CD4-positive, alpha-beta T cell (primary cell): ENCODE results near the gene CD300LG. TPM values are rescaled to one million over a fixed set of nuclear protein-coding genes. Genes with fewer than 3 reads are reported as not detected.

Experiments
- ATAC-seq: fragments of 200-7000 bp; cut with Tn5 transposase; one replicate; pipeline ENCODE4 v1.10.0; 2022; ENCODE audit warnings: mild to moderate bottlenecking; ENCODE audit not compliant: poor library complexity
- CTCF ChIA-PET: fragments of 350-600 bp; sonication (Branson Sonifier 250); formaldehyde crosslinking; loops from one replicate; lab custom pipeline; 2021; ENCODE audit warnings: antibody characterized with exemption, inconsistent platforms; lab: Charles Lee
- POLR2A ChIA-PET: fragments of 350-600 bp; sonication (Branson Sonifier 250); formaldehyde crosslinking; loops from one replicate; lab custom pipeline; 2021; ENCODE audit warnings: antibody characterized with exemption, inconsistent platforms; lab: Charles Lee
- DNase-seq, 14 experiments: peaks; one replicate each; pipeline ENCODE4 v3.0.0-alpha.2; 2013 to 2020; ENCODE audit warnings: mixed read lengths in 2 of 14
- H3K27ac ChIP-seq, 2 donors: one replicate each; pipeline versions ENCODE4 v1.5.1 to v1.7.0; 2013; ENCODE audit warnings: low read length in 2 of 2, low read depth in 1 of 2, mild to moderate bottlenecking in 1 of 2
- H3K27me3 ChIP-seq, 2 experiments: 1 replicate in 1 of 2; 2 replicates in 1 of 2; pipeline versions ENCODE4 v1.6.1 to v1.7.0; 2013; ENCODE audit warnings: low read length in 2 of 2, control low read depth in 1 of 2, mild to moderate bottlenecking in 1 of 2, moderate library complexity in 1 of 2; ENCODE audit not compliant: insufficient read depth in 2 of 2, control insufficient read depth in 1 of 2
- H3K36me3 ChIP-seq: one replicate; pipeline ENCODE4 v1.6.1; 2013; ENCODE audit warnings: low read length, control low read depth; ENCODE audit not compliant: insufficient read depth
- H3K4me1 ChIP-seq: one replicate; pipeline ENCODE4 v1.6.1; 2013; ENCODE audit warnings: low read length, control low read depth; ENCODE audit not compliant: insufficient read depth
- H3K4me3 ChIP-seq: one replicate; pipeline ENCODE4 v1.5.1; 2013; ENCODE audit warnings: mild to moderate bottlenecking, low read length, moderate library complexity
- H3K9me3 ChIP-seq, 2 experiments: 1 replicate in 1 of 2; 2 replicates in 1 of 2; pipeline versions ENCODE4 v1.6.1 to v1.7.0; 2013; ENCODE audit warnings: low read length in 2 of 2, mild to moderate bottlenecking in 2 of 2, control low read depth in 1 of 2, moderate library complexity in 1 of 2; ENCODE audit not compliant: control insufficient read depth in 1 of 2, insufficient read depth in 1 of 2
- H3K27ac Mint-ChIP-seq: one replicate; pipeline ENCODE4 v1.8.0; 2020; ENCODE audit warnings: mixed read lengths
- H3K27me3 Mint-ChIP-seq: one replicate; pipeline ENCODE4 v1.8.0; 2021; ENCODE audit warnings: mixed read lengths
- H3K36me3 Mint-ChIP-seq: one replicate; pipeline ENCODE4 v1.8.0; 2021; ENCODE audit warnings: low read depth, mixed read lengths
- H3K4me1 Mint-ChIP-seq: one replicate; pipeline ENCODE4 v1.8.0; 2021; ENCODE audit warnings: low read depth, mixed read lengths
- H3K4me3 Mint-ChIP-seq: one replicate; pipeline ENCODE4 v1.8.0; 2020; ENCODE audit warnings: mild to moderate bottlenecking, mixed read lengths
- H3K9me3 Mint-ChIP-seq: one replicate; pipeline ENCODE4 v1.8.0; 2020; ENCODE audit warnings: mixed read lengths
- intact Hi-C, 2 experiments: fragments of 100-400 bp; cut with DNase I in 1 of 2; cut with micrococcal nuclease in 1 of 2; formaldehyde crosslinking; loops; one replicate each; pipeline versions ENCODE4 v1.15.1 to v1.9.0; 2023 to 2025; cut with DNase I, micrococcal nuclease
- total RNA-seq, 174 experiments: library from RNA in 2 of 174; stranded (reverse) in 2 of 174; gene quantifications; one replicate each; pipeline ENCODE4 v1.2.3 and lab custom pipeline; 2021 to 2026
- TF ChIP-seq, protein P1 (sequence below): fragments of 200-600 bp; IDR thresholded peaks from one replicate; pipeline ENCODE4 v1.8.0; 2022; ENCODE audit warnings: antibody characterized with exemption, mild to moderate bottlenecking

CD300LG gene
- total RNA-seq, 2 experiments from 2014 or later: not detected

- Mint-ChIP-seq H3K27ac (no peak overlapping the region), H3K4me3 (no peak overlapping the region), H3K36me3 (no peaks in the 10 kb centered on the region), H3K9me3 (no peaks in the 10 kb centered on the region), H3K27me3 (peaks cover 40% of the 10 kb centered on the region), H3K4me1 (no peaks in the 10 kb centered on the region)
- ChIA-PET CTCF (interaction anchor here (0.6 to 1.5 kb wide), 19 partner anchors 9 to 929 kb away, joined by 3 to 6 read pairs (median 4); partner anchors contain the start of gene DUSP3), POLR2A (interaction anchor here (1.4 kb wide), 1 partner anchor 68 kb away, joined by 3 read pairs; the partner anchor contains the start of gene DUSP3)
- H3K4me1 ChIP-seq: no peaks in the 10 kb centered on the region
- DNase-seq (peak; percentile 59 to 83 (median 72)), ATAC-seq (peak; percentile 100)
- H3K4me3 ChIP-seq: no peak overlapping the region
- no peaks in the 10 kb centered on the region for H3K36me3 ChIP-seq
- intact Hi-C loops: loop anchor here (5.0 kb wide), 2 partner anchors 149 to 154 kb away; no protein-coding TSS in a partner anchor
- no peak overlapping the region for H3K27ac ChIP-seq
- TF ChIP-seq, protein P1, sequence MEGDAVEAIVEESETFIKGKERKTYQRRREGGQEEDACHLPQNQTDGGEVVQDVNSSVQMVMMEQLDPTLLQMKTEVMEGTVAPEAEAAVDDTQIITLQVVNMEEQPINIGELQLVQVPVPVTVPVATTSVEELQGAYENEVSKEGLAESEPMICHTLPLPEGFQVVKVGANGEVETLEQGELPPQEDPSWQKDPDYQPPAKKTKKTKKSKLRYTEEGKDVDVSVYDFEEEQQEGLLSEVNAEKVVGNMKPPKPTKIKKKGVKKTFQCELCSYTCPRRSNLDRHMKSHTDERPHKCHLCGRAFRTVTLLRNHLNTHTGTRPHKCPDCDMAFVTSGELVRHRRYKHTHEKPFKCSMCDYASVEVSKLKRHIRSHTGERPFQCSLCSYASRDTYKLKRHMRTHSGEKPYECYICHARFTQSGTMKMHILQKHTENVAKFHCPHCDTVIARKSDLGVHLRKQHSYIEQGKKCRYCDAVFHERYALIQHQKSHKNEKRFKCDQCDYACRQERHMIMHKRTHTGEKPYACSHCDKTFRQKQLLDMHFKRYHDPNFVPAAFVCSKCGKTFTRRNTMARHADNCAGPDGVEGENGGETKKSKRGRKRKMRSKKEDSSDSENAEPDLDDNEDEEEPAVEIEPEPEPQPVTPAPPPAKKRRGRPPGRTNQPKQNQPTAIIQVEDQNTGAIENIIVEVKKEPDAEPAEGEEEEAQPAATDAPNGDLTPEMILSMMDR: peak; percentile 92
- no peaks in the 10 kb centered on the region for H3K9me3 ChIP-seq
- H3K27me3 ChIP-seq: peaks cover 3 to 7% of the 10 kb centered on the region in 2 experiments
Measured at GRCh38 chr17:43846221-43846712, 709 bp upstream of the CD300LG start.

GRCh38 chr17:43848601-43849000 is 1.6 kb downstream of the CD300LG start:
- Histone ChIP-seq H3K4me1 (no peaks in the 10 kb centered on the region), H3K27ac (no peak overlapping the region), H3K27me3 (peaks cover 0 to 8% of the 10 kb centered on the region in 2 experiments), H3K9me3 (no peaks in the 10 kb centered on the region), H3K4me3 (no peak overlapping the region), H3K36me3 (no peaks in the 10 kb centered on the region)
- ATAC-seq: no peak
- ChIA-PET POLR2A (no interaction called here), CTCF (no interaction called here)
- H3K4me3 Mint-ChIP-seq: no peak overlapping the region
- H3K27ac Mint-ChIP-seq: no peak overlapping the region
- intact Hi-C loops: loop anchor here (5.0 kb wide), 2 partner anchors 151 to 156 kb away; no protein-coding TSS in a partner anchor
- peaks cover 40% of the 10 kb centered on the region for H3K27me3 Mint-ChIP-seq
- no peaks in the 10 kb centered on the region for H3K4me1 Mint-ChIP-seq
- no peak for DNase-seq
- H3K36me3 Mint-ChIP-seq: no peaks in the 10 kb centered on the region
- TF ChIP-seq, protein P1: no peak
- no peaks in the 10 kb centered on the region for H3K9me3 Mint-ChIP-seq

DNA sequence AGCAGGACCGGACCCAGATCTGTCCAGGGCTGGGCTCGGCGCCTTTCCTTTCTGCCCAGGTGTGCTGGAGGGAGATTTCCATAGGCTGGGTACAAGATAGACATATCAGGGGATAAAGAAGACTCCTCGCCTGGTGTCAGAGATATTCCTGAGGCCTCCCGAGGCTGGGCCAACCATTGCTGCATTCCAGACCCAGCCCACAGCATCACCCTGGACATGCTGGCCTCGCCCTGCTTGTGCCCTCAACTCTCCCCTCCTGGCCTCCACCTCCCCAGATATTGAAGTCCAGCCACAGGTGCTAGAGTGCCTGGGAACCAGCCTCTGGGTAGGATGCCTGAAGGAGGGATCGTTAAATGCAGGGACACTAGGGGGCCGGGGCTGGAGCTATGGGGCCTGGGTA is 2.1 kb downstream of the CD300LG start:
- no peaks in the 10 kb centered on the region for H3K4me1 Mint-ChIP-seq
- no peak overlapping the region for H3K27ac ChIP-seq
- H3K36me3 ChIP-seq: no peaks in the 10 kb centered on the region
- peaks cover 0 to 10% of the 10 kb centered on the region in 2 experiments for H3K27me3 ChIP-seq
- no peaks in the 10 kb centered on the region for H3K4me1 ChIP-seq
- H3K9me3 Mint-ChIP-seq: no peaks in the 10 kb centered on the region
- no peak for DNase-seq
- H3K27me3 Mint-ChIP-seq: peaks cover 40% of the 10 kb centered on the region
- no peak overlapping the region for H3K27ac Mint-ChIP-seq
- TF ChIP-seq, protein P1: no peak
- ATAC-seq: no peak
- CTCF ChIA-PET: no interaction called here
- H3K36me3 Mint-ChIP-seq: no peaks in the 10 kb centered on the region
- H3K4me3 ChIP-seq: no peak overlapping the region
- no peaks in the 10 kb centered on the region for H3K9me3 ChIP-seq
- no peak overlapping the region for H3K4me3 Mint-ChIP-seq
- POLR2A ChIA-PET: no interaction called here
- intact Hi-C loops: loop anchor here (5.0 kb wide), 2 partner anchors 152 to 157 kb away; no protein-coding TSS in a partner anchor
